Measurements from ENCODE around the gene EPB41. TPM values are rescaled to one million over a fixed set of nuclear protein-coding genes. Genes with fewer than 3 reads are reported as not detected.
A peak's percentile ranks its signal among the peaks of the same experiment; 100 is the strongest.

The EPB41 gene
- 7.4 and 10.3 TPM in 2 replicates for polyA plus RNA-seq (2012; rRNA removed)
- polyA plus RNA-seq (2012; cell fraction: cytosol; rRNA removed) = 8.9 and 14.2 TPM in 2 replicates
- polyA plus RNA-seq (2012; cell fraction: nucleus; rRNA removed) = 12.1 and 21.9 TPM in 2 replicates

DNA sequence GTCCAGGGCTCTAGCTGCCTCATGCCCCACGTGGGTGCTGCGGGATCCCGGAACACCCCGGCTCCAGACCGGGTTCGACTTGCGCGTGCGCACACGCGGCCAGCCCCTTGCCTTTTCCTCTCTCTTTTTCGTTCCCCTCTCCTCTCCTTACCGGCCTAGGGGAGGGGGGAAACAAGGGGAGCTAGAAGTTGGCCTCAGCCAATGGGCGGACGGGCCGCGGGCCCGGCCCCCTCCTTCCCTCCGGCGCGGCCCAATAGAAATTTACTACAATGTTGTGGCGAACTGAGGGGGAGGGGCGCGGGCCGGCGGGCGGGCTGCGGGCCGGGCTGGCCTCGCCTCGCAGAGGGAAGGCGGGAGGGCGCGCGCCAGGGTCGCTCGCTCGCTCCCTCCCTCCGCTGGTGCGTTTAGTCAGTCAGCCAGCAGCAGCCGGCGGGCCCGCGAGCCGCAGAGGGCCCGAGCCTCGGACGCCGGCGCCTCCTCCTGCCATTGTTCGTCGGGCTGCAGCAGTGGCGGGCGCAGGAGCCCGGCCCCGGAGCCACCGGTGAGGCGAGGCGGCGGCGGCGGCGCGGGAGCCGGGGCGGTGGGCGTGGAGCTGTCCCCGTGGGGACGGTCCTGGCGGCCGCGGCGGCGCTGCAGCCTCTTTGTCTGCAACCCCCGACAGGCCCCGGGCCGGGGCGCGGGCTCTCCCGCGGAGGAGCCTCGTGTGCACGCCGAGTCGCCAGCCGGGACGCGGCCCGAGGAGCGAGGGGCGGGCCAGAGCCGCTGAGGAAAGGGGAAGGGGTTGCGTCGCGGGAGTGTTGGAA, at the start of gene EPB41:
TSS of gene EPB41 (plus strand) at position 342 of the 803 bp plus-strand sequence. CDS start 72,869 bp downstream, outside the sequence.
- H3K9ac ChIP-seq = peak within 1 kb of the TSS; percentile 67; the same call in 1 of the 2 replicates
- H3K27me3 ChIP-seq (ENCODE audit: insufficient read depth) = no peaks in the 10 kb centered on the region
- H4K20me1 ChIP-seq (ENCODE audit: insufficient read depth) = no peaks in the 10 kb centered on the region
- no peaks in the 10 kb centered on the region for H3K9me3 ChIP-seq
- ChIA-PET POLR2A (interaction anchor here (0.8 to 1.5 kb wide), 4 partner anchors 12 to 267 kb away, joined by 3 to 11 read pairs (median 3); partner anchors contain the start of gene SRSF4), CTCF (interaction anchor here (1.0 to 2.8 kb wide), 5 partner anchors 10 to 209 kb away, joined by 3 to 10 read pairs (median 4); partner anchors contain the start of gene TMEM200B)
- peak within 1 kb of the TSS; percentile 61 to 76 for H3K4me3 ChIP-seq (ENCODE audit: low read depth in 2 of 2, low read length in 1 of 2)
- H2AFZ ChIP-seq (ENCODE audit: low read depth) = peak within 1 kb of the TSS; percentile 89
- 3% methylated on average over 34 of the region's 95 CpGs for WGBS (ENCODE audit: low lambda C conversion rate)
- no peaks in the 10 kb centered on the region for H3K36me3 ChIP-seq (replicated peaks in 1 of 2; ENCODE audit: control insufficient read depth in 1 of 2, insufficient read depth in 2 of 2, low read length in 1 of 2)
- DNase-seq = peak; percentile 99
- peaks cover 0 to 15% of the 10 kb centered on the region in 2 experiments; a peak in 2 of 4 replicates for H3K4me1 ChIP-seq (ENCODE audit: control insufficient read depth in 1 of 2, insufficient read depth in 2 of 2, low read depth in 1 of 2, low read length in 1 of 2)
- H3F3A ChIP-seq (replicated peaks; ENCODE audit: insufficient read depth) = peaks cover 15% of the 10 kb centered on the region
- no peaks in the 10 kb centered on the region for H3K9me2 ChIP-seq
- peak within 1 kb of the TSS; percentile 87 for H3K4me2 ChIP-seq
- H3K27ac ChIP-seq (ENCODE audit: low read depth in 2 of 2, low read length in 1 of 2) = peak within 1 kb of the TSS in 1 of 2 experiments; percentile 59; a peak in 2 of 4 replicates
- peaks cover 16% of the 10 kb centered on the region for H3K79me2 ChIP-seq (ENCODE audit: insufficient read depth)
- TF ChIP-seq, protein P1, sequence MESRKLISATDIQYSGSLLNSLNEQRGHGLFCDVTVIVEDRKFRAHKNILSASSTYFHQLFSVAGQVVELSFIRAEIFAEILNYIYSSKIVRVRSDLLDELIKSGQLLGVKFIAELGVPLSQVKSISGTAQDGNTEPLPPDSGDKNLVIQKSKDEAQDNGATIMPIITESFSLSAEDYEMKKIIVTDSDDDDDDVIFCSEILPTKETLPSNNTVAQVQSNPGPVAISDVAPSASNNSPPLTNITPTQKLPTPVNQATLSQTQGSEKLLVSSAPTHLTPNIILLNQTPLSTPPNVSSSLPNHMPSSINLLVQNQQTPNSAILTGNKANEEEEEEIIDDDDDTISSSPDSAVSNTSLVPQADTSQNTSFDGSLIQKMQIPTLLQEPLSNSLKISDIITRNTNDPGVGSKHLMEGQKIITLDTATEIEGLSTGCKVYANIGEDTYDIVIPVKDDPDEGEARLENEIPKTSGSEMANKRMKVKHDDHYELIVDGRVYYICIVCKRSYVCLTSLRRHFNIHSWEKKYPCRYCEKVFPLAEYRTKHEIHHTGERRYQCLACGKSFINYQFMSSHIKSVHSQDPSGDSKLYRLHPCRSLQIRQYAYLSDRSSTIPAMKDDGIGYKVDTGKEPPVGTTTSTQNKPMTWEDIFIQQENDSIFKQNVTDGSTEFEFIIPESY (IDR thresholded peaks at IDR 0.05; ENCODE audit: borderline replicate concordance, low read depth) = no peak
- peak; percentile 77 for TF ChIP-seq NRF1 (IDR thresholded peaks at IDR 0.05; ENCODE audit: low read depth, low read length)
- TF ChIP-seq, protein P2, sequence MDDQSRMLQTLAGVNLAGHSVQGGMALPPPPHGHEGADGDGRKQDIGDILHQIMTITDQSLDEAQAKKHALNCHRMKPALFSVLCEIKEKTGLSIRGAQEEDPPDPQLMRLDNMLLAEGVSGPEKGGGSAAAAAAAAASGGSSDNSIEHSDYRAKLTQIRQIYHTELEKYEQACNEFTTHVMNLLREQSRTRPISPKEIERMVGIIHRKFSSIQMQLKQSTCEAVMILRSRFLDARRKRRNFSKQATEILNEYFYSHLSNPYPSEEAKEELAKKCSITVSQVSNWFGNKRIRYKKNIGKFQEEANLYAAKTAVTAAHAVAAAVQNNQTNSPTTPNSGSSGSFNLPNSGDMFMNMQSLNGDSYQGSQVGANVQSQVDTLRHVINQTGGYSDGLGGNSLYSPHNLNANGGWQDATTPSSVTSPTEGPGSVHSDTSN (IDR thresholded peaks at IDR 0.05) = no peak
- 0 out of 2 replicates have a peak, but pooled peaks have one; percentile 3 for TF ChIP-seq ELF1 (IDR thresholded peaks at IDR 0.05)
- no peak for TF ChIP-seq EZH2phosphoT487 (IDR thresholded peaks at IDR 0.05; ENCODE audit: borderline replicate concordance, low read depth)
- TF ChIP-seq CHD2 (IDR thresholded peaks at IDR 0.05; ENCODE audit: low read length, partially characterized antibody) = peak; percentile 48
- no peak for TF ChIP-seq JUND (IDR thresholded peaks at IDR 0.05)
- no peak for TF ChIP-seq NFIC (IDR thresholded peaks at IDR 0.05; ENCODE audit: borderline replicate concordance)
- TF ChIP-seq YY1 (IDR thresholded peaks at IDR 0.05; ENCODE audit: low read depth) = no peak
- TF ChIP-seq GATA2 (CRISPR knock-in tag; IDR thresholded peaks at IDR 0.05) = no peak
- TF ChIP-seq, protein P3, sequence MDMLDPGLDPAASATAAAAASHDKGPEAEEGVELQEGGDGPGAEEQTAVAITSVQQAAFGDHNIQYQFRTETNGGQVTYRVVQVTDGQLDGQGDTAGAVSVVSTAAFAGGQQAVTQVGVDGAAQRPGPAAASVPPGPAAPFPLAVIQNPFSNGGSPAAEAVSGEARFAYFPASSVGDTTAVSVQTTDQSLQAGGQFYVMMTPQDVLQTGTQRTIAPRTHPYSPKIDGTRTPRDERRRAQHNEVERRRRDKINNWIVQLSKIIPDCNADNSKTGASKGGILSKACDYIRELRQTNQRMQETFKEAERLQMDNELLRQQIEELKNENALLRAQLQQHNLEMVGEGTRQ (IDR thresholded peaks at IDR 0.05; ENCODE audit: borderline replicate concordance, low read depth, low read length) = peak; percentile 32; the same call in 1 of the 2 replicates
- no peak for TF ChIP-seq TEAD4 (IDR thresholded peaks at IDR 0.05; ENCODE audit: borderline replicate concordance, insufficient read depth)
- TF ChIP-seq TCF12 (IDR thresholded peaks at IDR 0.05) = no peak
- TF ChIP-seq, protein P4, sequence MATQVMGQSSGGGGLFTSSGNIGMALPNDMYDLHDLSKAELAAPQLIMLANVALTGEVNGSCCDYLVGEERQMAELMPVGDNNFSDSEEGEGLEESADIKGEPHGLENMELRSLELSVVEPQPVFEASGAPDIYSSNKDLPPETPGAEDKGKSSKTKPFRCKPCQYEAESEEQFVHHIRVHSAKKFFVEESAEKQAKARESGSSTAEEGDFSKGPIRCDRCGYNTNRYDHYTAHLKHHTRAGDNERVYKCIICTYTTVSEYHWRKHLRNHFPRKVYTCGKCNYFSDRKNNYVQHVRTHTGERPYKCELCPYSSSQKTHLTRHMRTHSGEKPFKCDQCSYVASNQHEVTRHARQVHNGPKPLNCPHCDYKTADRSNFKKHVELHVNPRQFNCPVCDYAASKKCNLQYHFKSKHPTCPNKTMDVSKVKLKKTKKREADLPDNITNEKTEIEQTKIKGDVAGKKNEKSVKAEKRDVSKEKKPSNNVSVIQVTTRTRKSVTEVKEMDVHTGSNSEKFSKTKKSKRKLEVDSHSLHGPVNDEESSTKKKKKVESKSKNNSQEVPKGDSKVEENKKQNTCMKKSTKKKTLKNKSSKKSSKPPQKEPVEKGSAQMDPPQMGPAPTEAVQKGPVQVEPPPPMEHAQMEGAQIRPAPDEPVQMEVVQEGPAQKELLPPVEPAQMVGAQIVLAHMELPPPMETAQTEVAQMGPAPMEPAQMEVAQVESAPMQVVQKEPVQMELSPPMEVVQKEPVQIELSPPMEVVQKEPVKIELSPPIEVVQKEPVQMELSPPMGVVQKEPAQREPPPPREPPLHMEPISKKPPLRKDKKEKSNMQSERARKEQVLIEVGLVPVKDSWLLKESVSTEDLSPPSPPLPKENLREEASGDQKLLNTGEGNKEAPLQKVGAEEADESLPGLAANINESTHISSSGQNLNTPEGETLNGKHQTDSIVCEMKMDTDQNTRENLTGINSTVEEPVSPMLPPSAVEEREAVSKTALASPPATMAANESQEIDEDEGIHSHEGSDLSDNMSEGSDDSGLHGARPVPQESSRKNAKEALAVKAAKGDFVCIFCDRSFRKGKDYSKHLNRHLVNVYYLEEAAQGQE (IDR thresholded peaks at IDR 0.05; ENCODE audit: low read depth, low read length) = peak; percentile 47; the same call in 1 of the 2 replicates
- no peak for TF ChIP-seq SMC3 (IDR thresholded peaks at IDR 0.05; ENCODE audit: low read depth, low read length)
- no peak; the same call in 1 of the 2 replicates for TF ChIP-seq TAF1 (IDR thresholded peaks at IDR 0.05; ENCODE audit: borderline replicate concordance, low read depth, low read length)
- peak; percentile 93 for TF ChIP-seq MXI1 (IDR thresholded peaks at IDR 0.05; ENCODE audit: low read depth, low read length)
- TF ChIP-seq FOXM1 (IDR thresholded peaks at IDR 0.05; ENCODE audit: low read depth) = no peak
- no peak for TF ChIP-seq RXRA (IDR thresholded peaks at IDR 0.05; ENCODE audit: borderline replicate concordance, low read depth)
- no peak for TF ChIP-seq POLR2AphosphoS5 (IDR thresholded peaks at IDR 0.05; ENCODE audit: low read depth, low read length)
- TF ChIP-seq, protein P5, sequence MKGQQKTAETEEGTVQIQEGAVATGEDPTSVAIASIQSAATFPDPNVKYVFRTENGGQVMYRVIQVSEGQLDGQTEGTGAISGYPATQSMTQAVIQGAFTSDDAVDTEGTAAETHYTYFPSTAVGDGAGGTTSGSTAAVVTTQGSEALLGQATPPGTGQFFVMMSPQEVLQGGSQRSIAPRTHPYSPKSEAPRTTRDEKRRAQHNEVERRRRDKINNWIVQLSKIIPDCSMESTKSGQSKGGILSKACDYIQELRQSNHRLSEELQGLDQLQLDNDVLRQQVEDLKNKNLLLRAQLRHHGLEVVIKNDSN (IDR thresholded peaks at IDR 0.05; ENCODE audit: borderline replicate concordance, low read depth) = peak; percentile 57; the same call in 1 of the 2 replicates

Data from SK-N-SH (cell line).